Keratinocyte (primary cell): Measurements from ENCODE around the gene TRIM28. TPM values are rescaled to one million over a fixed set of nuclear protein-coding genes. Genes with fewer than 3 reads are reported as not detected.

Source experiments
- DNase-seq: peaks from one replicate; pipeline ENCODE4 v3.0.0-alpha.2; 2011; ENCODE audit warnings: low read depth, missing footprints, low spot score
- FAIRE-seq: peaks from 2 replicates; lab custom pipeline; 2011; peaks lifted over from hg19 to GRCh38; lab: Jason Lieb, UNC
- H2AFZ ChIP-seq: 2 replicates; pipeline ENCODE4 v1.6.0; 2012; ENCODE audit warnings: low read length, control low read depth, inconsistent platforms; ENCODE audit not compliant: control insufficient read depth
- H3K27ac ChIP-seq: 2 replicates; pipeline ENCODE4 v1.5.1; 2011; ENCODE audit warnings: low read length; ENCODE audit not compliant: control insufficient read depth, insufficient read depth
- H3K27me3 ChIP-seq: 3 replicates; pipeline ENCODE4 v1.6.0; 2011; ENCODE audit warnings: low read length; ENCODE audit not compliant: control insufficient read depth, insufficient read depth; ENCODE audit errors: extremely low read depth
- H3K36me3 ChIP-seq, 2 experiments: 2 replicates in 1 of 2; 3 replicates in 1 of 2; pipeline ENCODE4 v1.5.1; 2011; ENCODE audit warnings: low read length in 2 of 2, mild to moderate bottlenecking in 1 of 2; ENCODE audit not compliant: control insufficient read depth in 2 of 2, insufficient read depth in 2 of 2; ENCODE audit errors: extremely low read depth in 1 of 2
- H3K4me1 ChIP-seq: 3 replicates; pipeline ENCODE4 v1.5.1; 2011; ENCODE audit warnings: low read length; ENCODE audit not compliant: control insufficient read depth, insufficient read depth; ENCODE audit errors: extremely low read depth
- H3K4me2 ChIP-seq: 3 replicates; pipeline ENCODE4 v1.6.0; 2011; ENCODE audit warnings: low read depth, low read length; ENCODE audit not compliant: control insufficient read depth, insufficient read depth; ENCODE audit errors: extremely low read depth
- H3K4me3 ChIP-seq, 3 experiments: fragments of 200-600 bp in 1 of 3; sonication (generic) in 1 of 3; 2 replicates in 2 of 3; 3 replicates in 1 of 3; pipeline ENCODE4 v1.5.1; 2011 to 2016; ENCODE audit warnings: low read length in 3 of 3, mild to moderate bottlenecking in 3 of 3, control low read depth in 2 of 3, inconsistent platforms in 1 of 3, low read depth in 1 of 3, mixed read lengths in 1 of 3, mixed run types in 1 of 3, moderate library complexity in 1 of 3; ENCODE audit not compliant: control insufficient read depth in 2 of 3, insufficient read depth in 2 of 3; ENCODE audit errors: extremely low read depth in 1 of 3
- H3K79me2 ChIP-seq: 2 replicates; pipeline ENCODE4 v1.6.0; 2012; ENCODE audit warnings: low read length; ENCODE audit not compliant: control insufficient read depth, insufficient read depth
- H3K9ac ChIP-seq: 3 replicates; pipeline ENCODE4 v1.6.0; 2011; ENCODE audit warnings: low read length; ENCODE audit not compliant: control insufficient read depth, insufficient read depth; ENCODE audit errors: extremely low read depth
- H3K9me1 ChIP-seq: 3 replicates; pipeline ENCODE4 v1.6.0; 2011; ENCODE audit warnings: low read length; ENCODE audit not compliant: control insufficient read depth, insufficient read depth; ENCODE audit errors: extremely low read depth
- H3K9me3 ChIP-seq: 2 replicates; pipeline ENCODE4 v1.5.1; 2012; ENCODE audit warnings: low read depth, low read length; ENCODE audit not compliant: control insufficient read depth
- H4K20me1 ChIP-seq: 3 replicates; pipeline ENCODE4 v1.6.0; 2011; ENCODE audit warnings: low read length; ENCODE audit not compliant: control insufficient read depth, insufficient read depth; ENCODE audit errors: extremely low read depth
- CTCF ChIP-seq, 3 experiments: IDR thresholded peaks in 1 of 3; conservative IDR thresholded peaks in 1 of 3; optimal IDR thresholded peaks in 1 of 3; 2 replicates in 2 of 3; 3 replicates in 1 of 3; pipeline versions ENCODE3 to v1.5.1; 2011; ENCODE audit warnings: low read length in 3 of 3, mild to moderate bottlenecking in 3 of 3, moderate library complexity in 2 of 3, control low read depth in 1 of 3, inconsistent platforms in 1 of 3; ENCODE audit not compliant: insufficient read depth in 2 of 3; ENCODE audit errors: extremely low read depth in 1 of 3
- EZH2 ChIP-seq: IDR thresholded peaks from one replicate; pipeline ENCODE4 v1.6.1; 2012; ENCODE audit warnings: inconsistent platforms, mild to moderate bottlenecking, low read length, moderate library complexity
- dilution Hi-C: fragments of 300-500 bp; cut with MboI; formaldehyde crosslinking; loops from one replicate; pipeline ENCODE4 v1.7.0; 2020; ENCODE audit warnings: low sequenced_read_pairs; ENCODE audit not compliant: extremely low pct_ligation_motif_present
- polyA minus RNA-seq, 3 experiments: library from RNA; depleted of rRNA, polyadenylated mRNA; stranded (reverse); fragments of >200 nt; gene quantifications; 1 replicate in 1 of 3; 2 replicates in 1 of 3; 3 replicates in 1 of 3; pipeline ENCODE4 v1.2.3, GENCODE V29; 2011
- polyA plus RNA-seq, 5 experiments: library from polyadenylated mRNA; depleted of rRNA in 3 of 5; stranded (reverse) in 3 of 5; stranded (forward) in 1 of 5; unstranded in 1 of 5; fragments of >200 nt; gene quantifications; 1 replicate in 1 of 5; 2 replicates in 3 of 5; 3 replicates in 1 of 5; pipeline versions ENCODE4 v1.2.1 to v1.2.3, GENCODE V29; 2011 to 2012; ENCODE audit warnings: missing spikeins in 2 of 5, low read depth in 1 of 5, low replicate concordance in 1 of 5

TRIM28 gene
- polyA plus RNA-seq (290 to 316 TPM (median 298 TPM) in 3 replicates), polyA minus RNA-seq (1,017 to 2,182 TPM (median 1,062 TPM) in 3 replicates)
- 166 TPM for polyA plus RNA-seq (2011; ENCODE audit: low read depth)
- polyA plus RNA-seq (2011; cell fraction: cytosol; rRNA removed), result 199 and 380 TPM in 2 replicates
- polyA plus RNA-seq (2011; cell fraction: nucleus; rRNA removed), result 344 and 506 TPM in 2 replicates
- polyA plus RNA-seq (2012; ENCODE audit: low replicate concordance), result 355 and 492 TPM in 2 replicates
- polyA minus RNA-seq (2011; cell fraction: cytosol; rRNA and poly(A)+ RNA removed), result 738 TPM
- polyA minus RNA-seq (2011; cell fraction: nucleus; rRNA and poly(A)+ RNA removed), result 573 and 589 TPM in 2 replicates

- Histone ChIP-seq H3K4me1 (peaks cover 16% of the 10 kb centered on the region), H3K9ac (peak within 1 kb of the TSS; percentile 89), H3K27ac (peak within 1 kb of the TSS; percentile 89), H4K20me1 (peaks cover 37% of the 10 kb centered on the region), H3K36me3 (peaks cover 23 to 33% of the 10 kb centered on the region in 2 experiments), H3K9me1 (peaks cover 9% of the 10 kb centered on the region), H3K4me2 (peak within 1 kb of the TSS; percentile 97), H3K9me3 (no peaks in the 10 kb centered on the region), H2AFZ (peak within 1 kb of the TSS; percentile 80), H3K79me2 (peaks cover 44% of the 10 kb centered on the region), H3K4me3 (peak within 1 kb of the TSS; percentile 65 to 93 (median 83)), H3K27me3 (peaks cover 7% of the 10 kb centered on the region)
- TF ChIP-seq EZH2, result no peak
- TF ChIP-seq CTCF (optimal IDR thresholded peaks at IDR 0.05 in 1 of 3, IDR thresholded peaks at IDR 0.05 in 1 of 3, conservative IDR thresholded peaks at IDR 0.05 in 1 of 3; ENCODE audit: extremely low read depth in 1 of 3, insufficient read depth in 2 of 3, low read length in 3 of 3), result no peak
- DNase-seq (peak; percentile 90), FAIRE-seq (peak; percentile 57)
- dilution Hi-C loops, result no loop called here
Observed at GRCh38 chr19:58543826-58544590, at the start of gene TRIM28. Gene TRIM28, plus strand, starts transcription at chr19:58544064. Its CDS starts 694 bp downstream, at chr19:58544758.

DNA sequence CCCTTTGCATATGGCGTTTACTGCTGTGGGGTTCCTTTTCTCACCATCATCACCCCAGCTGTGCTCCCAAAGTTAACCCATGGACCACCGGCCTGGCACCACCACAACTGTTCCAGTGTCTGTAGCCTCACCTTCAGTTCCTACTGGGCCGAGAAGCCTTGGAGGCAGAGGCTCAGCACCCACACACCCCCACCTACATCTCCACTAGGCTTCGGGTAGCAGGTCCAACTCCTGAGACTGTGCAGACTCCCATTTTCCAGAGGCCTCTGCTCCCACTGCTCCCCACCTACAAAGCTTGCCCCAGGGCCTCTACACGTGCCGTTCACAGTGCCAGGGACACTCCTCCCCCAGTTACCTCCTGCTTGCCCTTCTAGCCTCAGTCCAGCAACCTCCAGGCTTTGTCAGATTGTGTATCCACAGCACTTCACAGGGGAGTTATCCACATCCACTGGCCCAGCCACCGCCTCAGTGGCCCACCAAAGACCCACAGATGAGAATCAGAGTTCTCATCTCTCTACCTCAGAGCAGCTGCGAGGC lies 46.2 kb upstream of the TRIM28 start:
- dilution Hi-C loops, result no loop called here
- Histone ChIP-seq H3K4me1 (peaks cover 12% of the 10 kb centered on the region), H3K9ac (no peak overlapping the region), H3K79me2 (no peaks in the 10 kb centered on the region), H3K9me1 (no peaks in the 10 kb centered on the region), H3K36me3 (no peaks in the 10 kb centered on the region), H3K9me3 (no peaks in the 10 kb centered on the region), H3K27me3 (no peaks in the 10 kb centered on the region), H3K27ac (no peak overlapping the region), H3K4me3 (no peak overlapping the region), H2AFZ (no peak overlapping the region), H4K20me1 (no peaks in the 10 kb centered on the region), H3K4me2 (peak overlapping the region; percentile 78)
- DNase-seq, result no peak
- no peak for FAIRE-seq
- TF ChIP-seq CTCF (optimal IDR thresholded peaks at IDR 0.05 in 1 of 3, IDR thresholded peaks at IDR 0.05 in 1 of 3, conservative IDR thresholded peaks at IDR 0.05 in 1 of 3; ENCODE audit: extremely low read depth in 1 of 3, insufficient read depth in 2 of 3, low read length in 3 of 3) (no peak), EZH2 (no peak)
